ENCODE results near the gene LDLRAD4.

Gene LDLRAD4

DNA sequence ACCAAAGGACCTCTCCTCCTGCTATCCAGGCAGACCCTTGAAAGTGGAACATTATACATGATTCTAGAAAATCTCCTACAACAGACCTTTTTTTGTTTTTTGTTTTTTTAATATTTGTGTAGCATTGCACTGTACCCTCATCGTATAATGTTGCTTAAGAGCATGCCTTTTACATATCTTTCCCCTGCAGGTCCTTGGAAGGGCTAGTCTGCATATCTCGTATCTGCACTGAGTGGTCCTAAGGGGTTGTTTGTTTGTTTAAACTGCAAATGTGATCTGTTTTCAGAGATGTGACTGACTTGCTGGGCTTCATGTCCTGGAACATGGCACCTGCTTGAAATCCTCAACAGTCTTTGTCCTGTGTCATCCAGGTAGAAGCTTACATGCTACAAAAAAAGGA is 303.7 kb downstream of the LDLRAD4 start:
- no peak overlapping the region for H2BK5ac ChIP-seq (ENCODE audit: low read depth, low read length, poor library complexity, severe bottlenecking)
- WGBS = 77% methylated on average over 2 of the region's 2 CpGs

DNA sequence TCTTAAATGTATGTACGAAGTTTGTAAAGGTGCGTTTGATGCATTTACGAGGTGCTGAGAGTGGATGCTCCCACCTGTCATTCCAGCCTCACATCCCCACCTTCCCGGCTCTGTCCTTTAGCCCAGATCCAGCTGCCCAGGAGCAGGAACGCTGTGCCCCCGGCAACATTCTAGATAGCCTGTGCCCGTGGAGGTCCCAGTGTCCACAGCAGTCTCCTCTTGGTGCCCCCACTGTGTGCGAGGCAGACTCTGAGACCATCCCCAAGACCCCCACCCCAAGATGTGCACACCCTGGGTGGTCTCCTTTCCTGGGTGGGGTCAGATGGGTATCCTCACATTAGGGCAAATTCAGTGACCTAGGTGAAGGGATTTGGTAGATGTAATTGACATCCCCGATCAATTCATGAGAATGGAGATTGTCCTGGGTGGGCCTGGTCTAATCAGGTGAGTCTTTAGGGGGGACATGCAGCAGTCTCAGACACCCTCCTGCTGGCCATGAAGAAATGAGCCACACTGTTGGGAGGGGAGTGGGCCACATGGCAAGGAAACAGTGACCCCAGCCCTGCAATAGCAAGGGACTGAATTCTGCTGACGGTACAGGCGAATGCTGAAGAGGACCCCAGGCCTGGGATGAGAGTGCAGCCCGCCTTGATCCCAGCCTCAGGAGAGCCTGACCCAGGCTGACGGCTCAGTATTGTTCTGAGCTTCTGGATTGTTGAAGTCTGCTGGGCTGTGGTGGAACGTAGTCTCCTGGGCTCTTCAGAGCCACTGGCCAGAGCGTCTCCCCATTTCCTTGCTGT is 304.5 kb downstream of the LDLRAD4 start:
- H3K27me3 ChIP-seq (ENCODE audit: control insufficient read depth in 1 of 2, insufficient read depth in 1 of 2, low read length in 2 of 2) = peaks cover 0 to 17% of the 10 kb centered on the region in 2 experiments
- no peak overlapping the region for H4K8ac ChIP-seq (ENCODE audit: low read length)
- H3K14ac ChIP-seq (ENCODE audit: low read length in 2 of 2) = no peak overlapping the region
- H3K79me1 ChIP-seq (replicated peaks; ENCODE audit: low read length, poor library complexity, severe bottlenecking) = no peaks in the 10 kb centered on the region
- H3K9me3 ChIP-seq (ENCODE audit: control insufficient read depth, low read length) = peaks cover 6% of the 10 kb centered on the region
- H3K9ac ChIP-seq (ENCODE audit: low read length) = no peak overlapping the region
- no peak for DNase-seq
- H3K4me3 ChIP-seq (ENCODE audit: insufficient read depth in 1 of 2, low read depth in 1 of 2, low read length in 2 of 2) = no peak overlapping the region
- H4K91ac ChIP-seq (ENCODE audit: low read length) = no peak overlapping the region
- H3K4ac ChIP-seq (ENCODE audit: low read depth in 1 of 2, low read length in 2 of 2) = no peak overlapping the region
- no peak overlapping the region for H3K23ac ChIP-seq (ENCODE audit: low read length in 2 of 2)
- WGBS = 83% methylated on average over 14 of the region's 15 CpGs
- no peak overlapping the region for H2AK5ac ChIP-seq (ENCODE audit: low read length, severe bottlenecking)
- no peak overlapping the region for H2BK15ac ChIP-seq (ENCODE audit: low read depth, poor library complexity, severe bottlenecking)
- H3K27ac ChIP-seq (ENCODE audit: low read length, poor library complexity, severe bottlenecking) = no peak overlapping the region
- H2BK12ac ChIP-seq (ENCODE audit: low read length in 2 of 2) = no peak overlapping the region
- H3K4me1 ChIP-seq (ENCODE audit: control insufficient read depth, insufficient read depth, low read depth, low read length) = no peaks in the 10 kb centered on the region
- no peak overlapping the region for H3K4me2 ChIP-seq (ENCODE audit: low read length, poor library complexity, severe bottlenecking)
- H2BK120ac ChIP-seq (ENCODE audit: low read depth, low read length) = no peak overlapping the region
- H2AFZ ChIP-seq (ENCODE audit: low read depth, low read length) = no peak overlapping the region
- H2BK5ac ChIP-seq (ENCODE audit: low read depth, low read length, poor library complexity, severe bottlenecking) = no peak overlapping the region
- no peaks in the 10 kb centered on the region for H3K36me3 ChIP-seq (ENCODE audit: control insufficient read depth in 1 of 2, insufficient read depth in 2 of 2, low read depth in 1 of 2, low read length in 2 of 2)
- H3K18ac ChIP-seq (ENCODE audit: low read depth in 1 of 2, low read length in 2 of 2) = no peak overlapping the region

More for the DNA sequence above, 303.7 kb downstream of the LDLRAD4 start:
- Histone ChIP-seq H2AK5ac (ENCODE audit: low read length, severe bottlenecking) (no peak overlapping the region), H3K27ac (ENCODE audit: low read length, poor library complexity, severe bottlenecking) (no peak overlapping the region), H3K9me3 (ENCODE audit: control insufficient read depth, low read length) (peaks cover 8% of the 10 kb centered on the region), H2BK120ac (ENCODE audit: low read depth, low read length) (no peak overlapping the region), H4K8ac (ENCODE audit: low read length) (no peak overlapping the region), H3K9ac (ENCODE audit: low read length) (no peak overlapping the region), H4K91ac (ENCODE audit: low read length) (no peak overlapping the region), H3K18ac (ENCODE audit: low read depth in 1 of 2, low read length in 2 of 2) (no peak overlapping the region), H3K4ac (ENCODE audit: low read depth in 1 of 2, low read length in 2 of 2) (no peak overlapping the region), H2BK12ac (ENCODE audit: low read length in 2 of 2) (no peak overlapping the region), H2BK15ac (ENCODE audit: low read depth, poor library complexity, severe bottlenecking) (no peak overlapping the region), H3K36me3 (ENCODE audit: control insufficient read depth in 1 of 2, insufficient read depth in 2 of 2, low read depth in 1 of 2, low read length in 2 of 2) (no peaks in the 10 kb centered on the region), H3K4me1 (ENCODE audit: control insufficient read depth, insufficient read depth, low read depth, low read length) (no peaks in the 10 kb centered on the region), H3K14ac (ENCODE audit: low read length in 2 of 2) (no peak overlapping the region), H3K4me2 (ENCODE audit: low read length, poor library complexity, severe bottlenecking) (no peak overlapping the region), H2AFZ (ENCODE audit: low read depth, low read length) (no peak overlapping the region), H3K23ac (ENCODE audit: low read length in 2 of 2) (no peak overlapping the region), H3K27me3 (ENCODE audit: control insufficient read depth in 1 of 2, insufficient read depth in 1 of 2, low read length in 2 of 2) (peaks cover 0 to 16% of the 10 kb centered on the region in 2 experiments), H3K79me1 (replicated peaks; ENCODE audit: low read length, poor library complexity, severe bottlenecking) (no peaks in the 10 kb centered on the region), H3K4me3 (ENCODE audit: insufficient read depth in 1 of 2, low read depth in 1 of 2, low read length in 2 of 2) (no peak overlapping the region)
- no peak for DNase-seq

DNA sequence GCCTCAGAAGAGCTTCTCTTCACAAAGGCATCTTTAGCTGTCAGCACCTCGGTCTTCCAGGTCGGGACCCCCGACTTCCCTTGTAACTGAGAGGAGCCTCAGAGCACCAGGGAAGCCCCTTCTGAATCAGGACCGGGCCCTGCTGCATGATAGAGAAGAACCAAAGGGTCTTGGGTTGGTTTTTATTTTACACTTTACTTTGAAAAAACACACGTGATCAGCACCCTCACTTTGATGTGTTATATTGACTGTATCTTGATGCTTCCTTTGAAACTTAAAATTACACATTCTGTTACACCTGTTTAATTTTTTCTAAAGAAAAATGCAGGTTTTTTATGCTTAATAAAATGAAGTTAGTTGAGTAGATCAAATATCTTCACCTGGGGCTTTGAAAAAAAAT is 305.5 kb downstream of the LDLRAD4 start:
- 95% methylated on average over 3 of the region's 5 CpGs for WGBS
- no peaks in the 10 kb centered on the region for H3K79me1 ChIP-seq (replicated peaks; ENCODE audit: low read length, poor library complexity, severe bottlenecking)
- no peak overlapping the region for H3K4ac ChIP-seq (ENCODE audit: low read depth in 1 of 2, low read length in 2 of 2)
- H3K4me2 ChIP-seq (ENCODE audit: low read length, poor library complexity, severe bottlenecking) = no peak overlapping the region
- no peak overlapping the region for H4K91ac ChIP-seq (ENCODE audit: low read length)
- no peak overlapping the region for H3K9ac ChIP-seq (ENCODE audit: low read length)
- no peaks in the 10 kb centered on the region for H3K36me3 ChIP-seq (ENCODE audit: control insufficient read depth in 1 of 2, insufficient read depth in 2 of 2, low read depth in 1 of 2, low read length in 2 of 2)
- peaks cover 0 to 23% of the 10 kb centered on the region in 2 experiments for H3K27me3 ChIP-seq (ENCODE audit: control insufficient read depth in 1 of 2, insufficient read depth in 1 of 2, low read length in 2 of 2)
- no peak overlapping the region for H3K27ac ChIP-seq (ENCODE audit: low read length, poor library complexity, severe bottlenecking)
- H2AK5ac ChIP-seq (ENCODE audit: low read length, severe bottlenecking) = no peak overlapping the region
- H4K8ac ChIP-seq (ENCODE audit: low read length) = no peak overlapping the region
- no peak overlapping the region for H2AFZ ChIP-seq (ENCODE audit: low read depth, low read length)
- no peak overlapping the region for H3K4me3 ChIP-seq (ENCODE audit: insufficient read depth in 1 of 2, low read depth in 1 of 2, low read length in 2 of 2)
- no peak overlapping the region for H3K18ac ChIP-seq (ENCODE audit: low read depth in 1 of 2, low read length in 2 of 2)
- no peaks in the 10 kb centered on the region for H3K4me1 ChIP-seq (ENCODE audit: control insufficient read depth, insufficient read depth, low read depth, low read length)
- no peak for DNase-seq
- no peak overlapping the region for H2BK5ac ChIP-seq (ENCODE audit: low read depth, low read length, poor library complexity, severe bottlenecking)
- no peak overlapping the region for H3K23ac ChIP-seq (ENCODE audit: low read length in 2 of 2)
- H3K9me3 ChIP-seq (ENCODE audit: control insufficient read depth, low read length) = no peaks in the 10 kb centered on the region
- no peak overlapping the region for H2BK120ac ChIP-seq (ENCODE audit: low read depth, low read length)
- no peak overlapping the region for H2BK12ac ChIP-seq (ENCODE audit: low read length in 2 of 2)
- no peak overlapping the region for H3K14ac ChIP-seq (ENCODE audit: low read length in 2 of 2)
- H2BK15ac ChIP-seq (ENCODE audit: low read depth, poor library complexity, severe bottlenecking) = no peak overlapping the region

DNA sequence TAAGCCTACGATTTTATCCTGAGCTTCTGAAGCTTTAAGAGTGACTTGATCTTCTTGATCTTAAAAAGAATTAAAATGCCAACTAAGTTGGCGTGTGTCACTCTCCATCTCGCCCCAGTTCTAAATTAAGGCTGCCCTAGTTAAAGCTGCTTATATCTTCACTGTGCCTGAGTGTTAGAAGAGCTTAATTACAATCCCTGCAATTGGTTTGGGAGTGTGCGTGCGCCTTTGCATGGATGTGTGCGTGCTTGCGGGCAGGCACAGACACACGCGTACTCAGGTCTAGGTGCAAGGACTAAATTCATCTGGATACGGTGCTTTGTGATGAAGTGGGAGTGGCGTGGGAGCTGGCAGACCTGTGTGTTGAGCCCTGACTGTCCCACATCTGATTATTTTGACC is 306.3 kb downstream of the LDLRAD4 start:
- Histone ChIP-seq H3K4me1 (ENCODE audit: control insufficient read depth, insufficient read depth, low read depth, low read length) (no peaks in the 10 kb centered on the region), H3K4ac (ENCODE audit: low read depth in 1 of 2, low read length in 2 of 2) (no peak overlapping the region)
- 80% methylated on average over 11 of the region's 11 CpGs for WGBS

More for the DNA sequence above, 306.3 kb downstream of the LDLRAD4 start:
- Histone ChIP-seq H3K14ac (ENCODE audit: low read length in 2 of 2) (no peak overlapping the region), H2BK12ac (ENCODE audit: low read length in 2 of 2) (no peak overlapping the region), H2AK5ac (ENCODE audit: low read length, severe bottlenecking) (no peak overlapping the region), H2BK5ac (ENCODE audit: low read depth, low read length, poor library complexity, severe bottlenecking) (no peak overlapping the region), H3K79me1 (replicated peaks; ENCODE audit: low read length, poor library complexity, severe bottlenecking) (no peaks in the 10 kb centered on the region), H2AFZ (ENCODE audit: low read depth, low read length) (no peak overlapping the region), H3K4me2 (ENCODE audit: low read length, poor library complexity, severe bottlenecking) (no peak overlapping the region), H3K36me3 (ENCODE audit: control insufficient read depth in 1 of 2, insufficient read depth in 2 of 2, low read depth in 1 of 2, low read length in 2 of 2) (no peaks in the 10 kb centered on the region), H2BK120ac (ENCODE audit: low read depth, low read length) (no peak overlapping the region), H3K9ac (ENCODE audit: low read length) (no peak overlapping the region), H3K27ac (ENCODE audit: low read length, poor library complexity, severe bottlenecking) (no peak overlapping the region), H4K91ac (ENCODE audit: low read length) (no peak overlapping the region), H3K18ac (ENCODE audit: low read depth in 1 of 2, low read length in 2 of 2) (no peak overlapping the region), H3K27me3 (ENCODE audit: control insufficient read depth in 1 of 2, insufficient read depth in 1 of 2, low read length in 2 of 2) (peaks cover 0 to 26% of the 10 kb centered on the region in 2 experiments), H2BK15ac (ENCODE audit: low read depth, poor library complexity, severe bottlenecking) (no peak overlapping the region), H4K8ac (ENCODE audit: low read length) (no peak overlapping the region), H3K9me3 (ENCODE audit: control insufficient read depth, low read length) (no peaks in the 10 kb centered on the region), H3K4me3 (ENCODE audit: insufficient read depth in 1 of 2, low read depth in 1 of 2, low read length in 2 of 2) (no peak overlapping the region), H3K23ac (ENCODE audit: low read length in 2 of 2) (no peak overlapping the region)
- DNase-seq = no peak

Data from mesenchymal stem cell (in vitro differentiated cells and primary cell).